Endothelial cell (in vitro differentiated cells): ENCODE results near the gene FGR. TPM values are rescaled to one million over a fixed set of nuclear protein-coding genes. Genes with fewer than 3 reads are reported as not detected.

Experiments
- DNase-seq: peaks from one replicate; pipeline ENCODE4 v3.0.0; 2021; ENCODE audit warnings: low spot score
- H3K27ac Mint-ChIP-seq: one replicate; pipeline ENCODE4 v1.8.0; 2021; ENCODE audit warnings: mixed read lengths, inconsistent platforms; ENCODE audit not compliant: unreplicated experiment
- H3K27me3 Mint-ChIP-seq: one replicate; pipeline ENCODE4 v1.8.0; 2021; ENCODE audit warnings: mild to moderate bottlenecking, moderate library complexity, mixed read lengths, inconsistent platforms; ENCODE audit not compliant: unreplicated experiment
- H3K36me3 Mint-ChIP-seq: one replicate; pipeline ENCODE4 v1.8.0; 2021; ENCODE audit warnings: mild to moderate bottlenecking, low read depth, mixed read lengths, inconsistent platforms; ENCODE audit not compliant: unreplicated experiment
- H3K4me1 Mint-ChIP-seq: one replicate; pipeline ENCODE4 v1.8.0; 2021; ENCODE audit warnings: mild to moderate bottlenecking, mixed read lengths, inconsistent platforms; ENCODE audit not compliant: unreplicated experiment
- H3K4me3 Mint-ChIP-seq: one replicate; pipeline ENCODE4 v1.8.0; 2021; ENCODE audit warnings: mild to moderate bottlenecking, mixed read lengths, inconsistent platforms; ENCODE audit not compliant: unreplicated experiment
- H3K9me3 Mint-ChIP-seq: one replicate; pipeline ENCODE4 v1.8.0; 2021; ENCODE audit warnings: mixed read lengths, inconsistent platforms; ENCODE audit not compliant: unreplicated experiment
- CTCF ChIP-seq: fragments of 200-600 bp; sonication (generic); IDR thresholded peaks from one replicate; pipeline ENCODE4 v1.5.0; 2021; ENCODE audit warnings: antibody characterized with exemption; ENCODE audit not compliant: unreplicated experiment
- total RNA-seq: library from RNA; stranded (reverse); fragmentation: NEBNext Ultra II Directional; extraction: Animal tissue kit (Norgen Biotek cat#: 25700); gene quantifications from one replicate; pipeline ENCODE4 v1.2.1, GENCODE V29; 2021; ENCODE audit not compliant: unreplicated experiment

FGR gene
- total RNA-seq, 1 donor from 2014 or later: 0.46 TPM

GRCh38 chr1:27668808-27669723, 34.1 kb upstream of the FGR start:
- Mint-ChIP-seq H3K27ac (no peak overlapping the region), H3K9me3 (no peaks in the 10 kb centered on the region), H3K4me3 (no peak overlapping the region), H3K4me1 (peaks cover 10% of the 10 kb centered on the region), H3K36me3 (no peaks in the 10 kb centered on the region), H3K27me3 (peaks cover 1% of the 10 kb centered on the region)
- peak; percentile 72 for TF ChIP-seq CTCF
- DNase-seq: peak; percentile 85

- Mint-ChIP-seq H3K36me3 (no peaks in the 10 kb centered on the region), H3K4me1 (peaks cover 9% of the 10 kb centered on the region)
These were observed 33.3 kb upstream of the FGR start for GRCh38 chr1:27668121-27668807.

DNA sequence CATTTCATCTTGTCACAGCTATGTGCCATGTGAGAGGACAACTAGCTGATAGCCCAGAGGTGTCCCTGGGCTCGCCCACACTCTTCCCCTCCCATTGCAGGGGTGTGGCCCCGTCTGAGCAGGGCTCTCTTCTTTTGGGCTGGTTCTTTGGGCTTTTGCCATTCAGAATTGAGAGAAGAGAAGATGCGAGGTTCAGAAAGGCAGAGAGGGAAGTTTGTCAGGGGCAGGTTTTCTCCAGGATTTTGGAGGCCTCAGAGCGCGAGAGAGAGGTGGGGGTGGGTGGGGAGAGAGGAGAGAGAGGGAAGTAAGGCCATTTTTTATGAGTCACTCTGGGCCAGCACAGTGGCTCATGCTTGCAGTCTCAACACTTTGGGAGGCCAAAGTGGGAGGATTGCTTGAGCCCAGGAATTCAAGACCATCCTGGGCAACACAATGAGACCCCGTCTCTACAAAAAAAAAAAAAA, 31.8 kb upstream of the FGR start:
- Mint-ChIP-seq H3K9me3 (no peaks in the 10 kb centered on the region), H3K4me3 (no peak overlapping the region), H3K4me1 (peaks cover 12% of the 10 kb centered on the region), H3K27ac (no peak overlapping the region), H3K27me3 (peaks cover 5% of the 10 kb centered on the region), H3K36me3 (no peaks in the 10 kb centered on the region)
- no peak for TF ChIP-seq CTCF
- DNase-seq: no peak

More at GRCh38 chr1:27668121-27668807, 33.3 kb upstream of the FGR start:
- H3K27ac Mint-ChIP-seq: no peak overlapping the region
- TF ChIP-seq CTCF: no peak
- no peaks in the 10 kb centered on the region for H3K27me3 Mint-ChIP-seq
- H3K9me3 Mint-ChIP-seq: no peaks in the 10 kb centered on the region
- H3K4me3 Mint-ChIP-seq: no peak overlapping the region
- no peak for DNase-seq

DNA sequence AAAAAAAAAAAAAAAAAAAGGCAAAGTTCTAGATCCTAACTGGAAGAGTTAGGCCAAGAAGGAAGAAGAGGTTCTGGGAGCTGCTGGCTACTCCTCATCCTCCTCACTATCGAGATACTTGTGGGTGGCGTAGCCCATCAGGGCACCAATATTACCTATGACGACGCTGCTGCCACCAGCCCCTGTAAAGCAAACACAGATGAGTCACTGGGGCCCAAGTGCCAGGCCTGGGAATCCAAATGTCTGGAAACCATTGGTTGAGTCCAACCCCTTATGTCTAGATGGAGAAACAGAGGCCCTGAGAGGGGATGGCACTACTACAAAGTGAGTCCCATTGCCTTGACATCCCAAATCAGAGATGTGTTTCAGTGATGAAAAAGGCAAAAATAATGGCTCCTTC, 31.3 kb upstream of the FGR start:
- H3K4me1 Mint-ChIP-seq: peaks cover 16% of the 10 kb centered on the region
- no peak overlapping the region for H3K27ac Mint-ChIP-seq
- no peaks in the 10 kb centered on the region for H3K36me3 Mint-ChIP-seq
- peaks cover 8% of the 10 kb centered on the region for H3K27me3 Mint-ChIP-seq
- no peak for TF ChIP-seq CTCF
- H3K9me3 Mint-ChIP-seq: no peaks in the 10 kb centered on the region
- H3K4me3 Mint-ChIP-seq: no peak overlapping the region
- DNase-seq: no peak
